Stimulated activated CD8-positive, alpha-beta memory T cell treated with anti-CD3 and anti-CD28 coated beads, Interleukin-4, amount 100 ng/mL, for 24 hours (primary cell): ENCODE results near the gene HIBCH.
"Not testable (repeated sequence)": the region's sequence is repeated elsewhere in the genome, so short reads cannot be mapped to it uniquely, and the experiment has no call there.

Source experiments
- DNase-seq: peaks from one replicate; pipeline ENCODE4 v3.0.0-alpha.2; 2020; ENCODE audit warnings: low read depth

Gene HIBCH

DNA sequence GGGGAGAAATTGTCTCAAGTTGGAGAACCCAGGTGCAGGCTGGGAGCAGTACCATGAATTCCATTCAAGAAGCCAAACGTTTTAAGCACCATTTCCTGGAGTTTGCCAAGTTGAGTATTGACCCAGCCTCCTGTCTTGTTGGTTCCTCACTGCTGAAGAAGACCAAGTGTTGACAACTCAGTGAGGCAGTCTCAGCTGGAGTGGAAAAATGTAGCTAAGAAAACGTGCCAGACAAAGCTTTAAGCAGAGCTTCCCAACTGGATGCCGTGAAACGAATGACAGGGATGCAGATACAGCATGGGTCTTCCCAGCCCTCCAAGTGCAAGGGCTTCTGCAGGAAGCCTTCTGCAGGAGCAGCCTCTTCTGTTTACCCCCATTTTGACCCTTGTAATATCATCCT, 23.0 kb upstream of the HIBCH start:
- no peak for DNase-seq

DNA sequence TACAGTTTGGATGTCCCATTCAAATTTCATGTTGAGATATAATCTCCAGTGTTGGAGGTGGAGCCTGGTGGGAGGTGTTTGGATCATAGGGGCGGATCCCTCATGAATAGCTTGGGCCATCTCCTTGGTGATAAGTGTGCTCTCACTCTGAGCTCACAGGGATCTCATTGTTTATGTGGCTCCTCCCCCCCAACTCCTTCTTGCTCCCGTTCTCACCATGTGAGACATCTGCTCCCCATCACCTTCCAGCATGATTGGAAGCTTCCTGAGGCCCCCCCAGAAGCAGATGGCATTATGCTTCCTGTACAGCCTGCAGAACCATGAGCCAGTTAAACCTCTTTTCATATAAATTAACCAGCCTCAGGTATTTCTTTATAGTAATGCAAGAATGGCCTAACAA, 20.7 kb upstream of the HIBCH start:
- DNase-seq, result no peak

DNA sequence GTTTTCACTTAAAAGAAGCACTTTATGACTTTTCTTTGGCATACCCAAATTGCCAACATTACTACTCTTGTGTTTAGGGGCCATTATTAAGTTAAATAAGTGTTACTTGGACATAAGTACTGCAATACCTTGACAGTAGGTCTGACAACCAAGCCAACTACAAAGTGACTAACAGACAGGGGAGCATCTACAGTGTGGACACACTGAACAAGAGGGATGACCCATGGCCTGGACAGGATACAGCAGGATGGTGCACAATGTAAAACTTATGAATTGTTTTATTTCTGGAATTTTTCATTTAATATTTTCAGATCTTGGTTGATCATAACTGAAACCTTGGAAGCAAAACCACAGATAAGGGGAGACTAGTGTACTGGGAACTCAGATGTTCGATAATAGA, 19.8 kb upstream of the HIBCH start:
- no peak for DNase-seq

DNA sequence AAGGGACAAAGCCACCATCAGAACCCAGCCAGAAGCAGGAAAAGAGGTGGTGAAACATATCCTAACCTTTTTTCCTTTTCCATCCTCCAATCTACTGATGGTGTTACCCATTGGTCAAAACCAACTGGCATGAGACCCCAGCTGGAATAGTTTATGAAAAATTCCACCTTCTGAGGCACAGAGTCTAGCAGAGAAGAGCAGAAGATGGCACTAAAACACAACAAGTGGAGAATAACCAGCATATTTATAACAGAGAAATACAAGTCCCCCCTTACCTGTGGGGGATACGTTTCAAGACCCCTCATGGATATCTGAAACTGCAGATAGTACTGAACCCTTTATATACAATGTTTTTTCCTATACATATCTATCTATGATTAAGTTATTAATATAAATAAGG, 18.8 kb upstream of the HIBCH start:
- DNase-seq, result no peak

DNA sequence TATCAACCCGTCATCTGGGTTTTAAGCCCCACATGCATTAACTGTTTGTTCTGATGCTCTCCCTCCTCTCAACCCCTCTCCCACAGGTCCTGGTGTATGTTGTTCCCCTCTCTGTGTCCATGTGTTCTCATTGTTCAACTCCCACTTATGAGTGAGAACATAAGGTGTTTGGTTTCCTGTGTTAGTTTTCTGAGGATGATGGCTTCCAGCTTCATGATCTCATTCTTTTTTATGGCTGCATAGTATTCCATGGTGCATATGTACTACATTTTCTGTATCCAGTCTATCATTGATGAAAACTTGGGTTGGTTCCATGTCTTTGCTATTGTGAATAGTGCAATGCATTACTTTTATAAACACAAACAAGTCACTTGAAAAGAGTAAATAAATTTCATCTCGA, 16.8 kb upstream of the HIBCH start:
- no peak for DNase-seq

DNA sequence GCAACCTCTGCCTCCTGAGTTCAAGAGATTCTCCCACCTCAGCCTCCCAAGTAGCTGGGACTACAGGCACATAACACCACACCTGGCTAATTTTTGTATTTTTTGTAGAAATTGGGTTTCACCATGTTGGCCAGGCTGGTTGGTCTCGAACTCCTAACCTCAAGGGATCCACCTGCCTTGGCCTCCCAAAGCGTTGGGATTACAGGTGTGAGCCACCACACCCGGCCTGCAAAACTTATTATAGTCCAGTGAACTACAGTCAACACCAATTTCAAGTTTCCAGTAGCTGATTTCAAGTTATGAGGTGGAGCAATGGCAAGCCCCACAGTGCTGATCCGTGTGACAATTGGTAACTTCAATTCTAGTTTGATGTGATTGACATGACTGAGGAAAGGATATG, 16.0 kb upstream of the HIBCH start:
- not testable (repeated sequence) for DNase-seq

DNA sequence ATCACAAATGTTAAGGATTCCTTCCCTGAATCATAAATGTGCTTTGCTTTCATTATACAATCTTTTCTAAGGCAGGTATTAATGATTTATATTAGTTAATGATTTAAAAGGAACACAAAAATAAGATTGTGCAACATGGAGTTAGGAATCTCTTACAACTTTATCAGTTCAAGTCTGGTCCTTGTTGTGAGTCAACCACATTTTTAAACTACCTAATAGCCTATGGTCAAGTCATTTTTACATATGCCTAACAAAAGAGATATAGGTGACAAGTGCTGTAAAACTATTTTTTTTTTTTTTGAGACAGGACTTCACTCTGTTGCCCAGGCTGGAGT, 15.6 kb upstream of the HIBCH start:
- no peak for DNase-seq

DNA sequence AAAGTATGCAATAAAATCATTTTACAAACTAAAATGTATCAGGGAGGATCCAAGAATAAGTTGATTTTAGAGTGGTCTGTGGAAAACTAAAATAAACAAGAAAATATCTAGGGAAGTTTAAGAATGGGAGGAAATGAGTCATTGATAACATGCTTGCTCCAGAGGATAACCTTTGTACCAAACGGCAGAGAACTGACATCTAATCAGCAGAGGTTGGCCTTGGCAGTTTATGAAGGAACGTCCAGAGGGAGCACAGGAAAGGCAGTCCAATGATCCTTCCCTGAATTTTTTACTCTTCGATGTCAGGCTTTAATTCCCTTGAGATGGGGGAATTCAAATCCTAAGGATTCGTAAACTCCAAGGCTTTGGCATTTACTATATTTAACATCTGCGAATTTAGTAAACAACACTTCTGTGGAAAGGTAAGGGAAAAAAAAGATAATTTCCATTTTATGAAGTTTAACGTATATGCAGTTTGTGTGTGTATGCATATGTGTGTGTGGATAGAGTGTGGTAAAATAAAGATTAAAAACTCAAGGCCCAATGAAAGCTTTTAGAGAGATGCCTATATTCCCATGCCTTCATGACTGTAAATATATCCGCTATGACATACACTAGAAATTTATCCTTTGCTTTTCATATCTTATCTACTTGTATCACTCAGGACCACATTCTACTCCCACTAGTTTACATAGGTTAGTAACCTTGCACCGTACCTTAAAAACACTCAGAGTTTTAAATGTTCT, 15.0 kb upstream of the HIBCH start:
- no peak for DNase-seq

DNA sequence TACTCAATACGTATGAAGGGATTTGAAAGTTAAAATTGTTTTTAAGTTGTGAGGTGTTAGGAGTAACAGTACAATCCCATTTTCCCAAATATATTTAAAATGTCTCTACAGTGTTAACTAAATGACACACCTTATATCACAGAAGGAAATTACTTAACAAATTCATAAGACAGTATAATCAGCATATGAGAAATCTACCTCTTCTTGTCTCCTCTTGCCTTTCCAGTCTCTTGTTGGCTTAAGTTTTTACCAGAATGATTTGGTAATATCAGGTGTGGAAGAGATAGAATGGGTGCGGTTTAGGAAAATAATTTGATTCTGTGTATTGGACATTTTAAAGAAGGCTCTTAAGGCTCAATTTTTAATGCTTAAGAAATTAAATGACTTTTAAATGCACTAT, 14.3 kb upstream of the HIBCH start:
- no peak for DNase-seq

DNA sequence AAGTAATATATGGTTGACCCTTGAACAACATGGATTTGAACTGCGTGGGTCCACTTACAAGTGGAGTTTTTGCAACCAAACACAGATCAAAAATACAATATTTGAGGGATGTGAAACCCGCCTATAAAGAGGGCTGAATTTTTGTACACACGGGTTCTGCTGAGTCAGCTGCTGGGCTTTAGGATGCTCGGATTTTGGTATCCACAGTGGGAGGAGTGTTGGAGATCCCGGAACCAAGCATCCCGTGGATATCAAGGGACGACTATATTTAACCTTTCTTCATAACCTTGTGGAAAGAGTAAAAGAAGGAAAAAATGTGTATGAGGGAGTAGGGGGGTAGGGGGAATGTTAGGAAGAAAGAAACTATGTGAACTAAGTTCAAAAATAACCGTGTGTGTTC, 13.8 kb upstream of the HIBCH start:
- no peak for DNase-seq

DNA sequence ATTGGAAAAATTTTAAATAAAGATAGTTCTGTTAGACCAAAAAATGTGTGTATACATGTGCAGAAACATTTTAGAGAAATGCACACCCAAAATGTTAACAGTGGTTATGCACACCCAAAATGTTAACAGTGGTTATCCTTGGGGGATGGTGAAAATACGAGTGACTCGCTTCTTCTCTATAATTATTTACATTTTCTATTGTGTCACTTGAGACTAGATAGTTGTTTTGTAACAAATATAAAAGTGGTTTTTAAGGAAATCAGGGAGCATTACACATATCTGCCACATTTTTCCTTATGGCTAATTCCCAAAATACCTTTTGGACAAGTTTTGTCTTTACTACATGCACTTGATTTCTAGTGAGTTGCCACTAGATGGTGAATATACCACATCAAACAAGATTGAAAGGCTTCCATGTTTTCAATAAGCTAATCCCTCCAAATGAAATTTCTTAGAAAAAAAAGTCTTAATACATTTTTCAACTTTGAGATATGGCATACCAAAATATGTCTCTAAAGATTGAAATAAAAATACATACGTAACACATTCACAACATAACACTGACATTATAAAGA, 9.0 kb upstream of the HIBCH start:
- no peak for DNase-seq

DNA sequence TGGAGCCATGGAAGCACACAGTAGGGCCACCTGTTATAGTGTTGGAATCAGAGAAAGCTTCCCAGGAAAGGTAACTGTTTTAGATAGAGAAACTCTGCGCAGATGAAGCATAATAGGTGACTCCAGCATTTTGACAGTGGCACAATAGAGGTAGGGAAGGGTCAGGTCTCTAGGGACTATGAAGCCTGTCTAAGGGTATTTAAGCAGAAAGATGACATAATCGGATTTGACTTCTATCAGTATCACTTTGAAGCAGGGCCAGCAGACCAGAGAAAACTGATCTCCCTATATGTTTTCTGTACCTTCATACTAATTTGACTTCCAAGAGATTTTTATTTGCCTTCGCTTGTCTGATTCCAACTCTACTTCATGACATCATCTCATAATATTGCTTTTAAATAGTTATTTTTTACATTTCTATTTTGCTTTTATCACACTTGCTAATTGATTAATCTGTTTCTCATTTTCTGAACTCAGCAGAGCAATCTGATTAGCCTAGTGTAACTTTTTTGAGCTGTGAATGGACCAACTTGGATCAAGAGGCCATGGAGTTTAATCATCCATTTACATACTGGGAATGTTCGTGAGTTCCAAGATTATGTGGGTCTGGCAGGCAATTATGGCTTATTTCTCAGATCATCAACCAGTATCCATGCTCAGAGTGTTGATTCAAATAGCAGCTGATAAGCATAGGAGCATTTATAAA, 8.4 kb upstream of the HIBCH start:
- no peak for DNase-seq

DNA sequence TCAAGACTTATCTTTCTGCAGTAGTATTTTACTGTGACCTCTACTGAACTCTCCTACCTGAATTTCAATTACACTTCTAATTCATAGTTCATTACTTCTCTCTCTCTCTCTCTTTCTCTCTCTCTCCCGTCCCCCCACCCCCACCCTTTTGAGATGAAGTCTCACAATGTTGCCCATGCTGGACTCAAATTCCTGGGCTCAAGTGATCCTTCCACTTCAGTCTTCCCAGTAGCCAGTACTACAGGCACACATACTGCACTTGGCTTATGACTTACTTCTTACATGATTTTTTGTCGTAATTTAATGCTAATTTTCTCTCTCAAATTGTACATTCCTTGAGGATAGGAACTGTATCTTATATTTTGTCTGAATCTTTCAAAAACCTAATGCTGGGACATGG, 6.0 kb upstream of the HIBCH start:
- no peak for DNase-seq

DNA sequence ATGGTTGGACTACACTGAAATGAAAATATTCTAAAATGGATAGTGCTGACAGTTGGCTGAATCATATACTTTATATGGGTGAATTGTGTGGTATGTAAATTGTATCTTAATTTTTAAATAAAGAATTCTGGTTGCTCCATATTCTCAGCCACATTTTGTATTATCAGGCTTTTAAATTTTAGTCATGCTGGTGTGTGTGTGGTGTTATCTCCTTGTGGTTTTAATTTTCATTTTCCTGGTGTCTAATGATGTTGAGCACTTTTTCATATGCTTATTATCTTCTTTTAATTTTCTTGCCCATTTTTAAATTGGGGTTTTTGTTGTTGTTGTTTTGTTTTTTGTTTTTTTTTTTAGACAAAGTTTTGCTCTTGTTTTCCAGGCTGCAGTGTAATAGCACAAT, 3.8 kb upstream of the HIBCH start:
- no peak for DNase-seq

DNA sequence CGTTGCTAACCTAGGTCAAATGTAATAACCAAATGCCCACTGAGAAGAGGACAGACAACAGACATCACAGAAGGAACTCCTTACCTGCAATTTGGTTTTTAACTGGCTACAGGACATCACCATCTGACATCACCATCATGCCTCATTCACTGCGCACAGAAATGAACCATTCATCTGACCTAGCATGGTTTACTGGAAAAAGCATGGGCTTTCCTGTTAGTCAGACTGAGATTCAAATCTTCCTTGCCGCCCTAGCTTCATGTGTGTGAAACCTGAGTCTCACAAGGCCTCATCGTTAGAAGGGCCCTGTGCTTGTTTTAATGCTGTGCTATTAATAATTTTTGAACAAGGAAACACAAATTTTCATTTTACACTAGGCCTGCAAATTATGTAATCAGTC, 1.1 kb upstream of the HIBCH start:
- DNase-seq, result no peak

DNA sequence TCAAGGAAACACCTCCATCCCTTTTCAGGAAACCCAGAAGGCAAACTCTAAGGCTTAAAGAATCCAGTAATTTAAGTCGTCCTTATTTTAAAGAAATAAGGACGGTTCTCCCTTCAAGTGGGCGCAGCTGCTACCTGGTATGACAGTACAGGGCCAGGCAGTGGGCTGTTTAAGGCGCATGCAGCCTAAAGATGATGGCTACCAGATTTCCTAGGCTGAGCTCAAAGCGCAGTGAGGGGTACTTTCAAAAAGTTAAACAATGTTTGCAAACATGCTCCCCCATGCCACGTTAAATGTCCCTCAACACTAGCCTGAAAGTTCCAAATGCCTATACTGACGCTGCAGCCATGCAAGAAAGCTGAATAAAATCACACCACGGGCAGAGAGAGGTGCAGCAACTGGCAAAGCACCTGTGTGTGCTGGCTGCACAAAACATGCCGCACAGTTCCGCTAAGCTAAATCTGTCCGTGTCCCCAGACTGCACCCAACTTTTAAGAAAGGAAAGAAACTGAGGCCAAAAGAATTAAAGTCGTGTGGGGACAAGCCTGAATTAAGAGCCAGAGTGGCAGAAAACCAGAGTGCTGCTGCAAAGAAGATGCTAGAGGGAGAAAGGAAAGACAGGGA, 583 bp downstream of the HIBCH start:
- DNase-seq, result no peak

DNA sequence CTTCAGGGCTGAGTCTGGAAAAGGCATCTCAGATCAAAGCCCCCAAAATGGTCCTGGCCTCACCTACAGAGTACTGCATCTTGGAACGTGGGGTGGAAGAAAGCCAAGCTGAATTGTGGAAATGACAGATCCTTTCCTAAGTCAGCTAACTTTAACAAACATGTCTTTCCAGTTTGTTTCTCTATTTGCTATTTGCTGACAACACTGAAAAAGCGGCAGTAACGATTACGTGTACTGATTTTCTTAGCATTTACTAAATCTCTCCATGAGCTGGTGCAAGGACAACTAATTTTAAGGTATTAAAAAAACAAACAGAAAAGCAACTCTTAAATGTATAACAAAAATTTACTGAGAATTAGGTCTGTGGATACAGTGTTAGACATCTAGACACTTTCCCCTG, 1.1 kb downstream of the HIBCH start:
- DNase-seq, result no peak

DNA sequence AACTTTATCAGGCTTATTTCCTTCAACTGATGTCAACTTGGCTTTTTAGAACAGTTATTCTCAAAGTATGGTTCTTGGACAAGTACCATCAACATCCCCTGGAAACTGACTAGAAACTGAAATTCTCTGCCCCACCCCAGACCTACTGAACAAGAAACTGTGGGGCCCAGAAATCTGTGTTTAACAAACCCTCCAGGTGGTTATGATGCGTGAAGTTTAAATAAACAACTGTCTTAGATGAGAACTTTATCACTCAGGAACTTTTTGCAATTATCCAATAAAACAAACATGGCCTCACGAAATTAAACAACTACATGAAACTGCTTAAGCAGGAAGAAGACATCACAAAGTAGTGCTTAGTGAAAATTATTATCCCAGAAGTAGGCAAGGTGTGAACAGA, 4.4 kb downstream of the HIBCH start:
- no peak for DNase-seq

DNA sequence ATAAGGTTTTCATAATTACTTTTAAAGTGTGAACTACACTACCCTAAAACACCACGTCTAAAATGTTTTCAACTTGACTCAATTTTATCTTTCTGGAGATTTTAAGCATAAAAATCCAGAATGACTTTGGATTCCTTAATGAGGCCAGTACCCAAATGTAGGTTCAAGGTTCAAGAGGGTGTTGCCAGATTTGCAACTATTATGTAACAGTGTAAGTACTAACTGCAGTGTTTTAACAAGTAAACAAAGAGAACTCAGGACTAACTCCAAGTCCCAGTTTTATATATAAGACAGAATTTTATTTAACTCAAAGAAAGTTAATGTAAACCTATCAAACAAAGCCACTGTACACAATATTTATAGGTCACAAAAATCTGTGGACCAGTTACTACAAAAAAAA, 5.7 kb downstream of the HIBCH start:
- DNase-seq, result no peak

DNA sequence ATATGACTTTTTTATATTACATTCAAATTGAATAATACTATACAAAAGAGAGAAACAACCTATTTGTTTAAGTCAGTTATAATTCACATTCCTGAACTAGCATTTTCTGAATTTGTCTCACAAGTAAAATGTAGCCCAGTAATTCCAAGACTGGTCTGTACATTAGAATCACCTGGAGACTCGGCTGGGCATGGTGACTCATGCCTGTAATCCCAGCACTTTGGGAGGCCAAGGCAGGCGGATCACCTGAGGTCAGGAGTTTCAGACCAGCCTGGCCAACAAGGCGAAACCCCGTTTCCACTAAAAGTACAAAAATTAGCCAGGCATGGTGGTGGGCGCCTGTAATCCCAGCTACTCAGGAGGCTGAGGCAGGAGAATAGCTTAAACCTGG, 7.0 kb downstream of the HIBCH start:
- DNase-seq, result not testable (repeated sequence)

DNA sequence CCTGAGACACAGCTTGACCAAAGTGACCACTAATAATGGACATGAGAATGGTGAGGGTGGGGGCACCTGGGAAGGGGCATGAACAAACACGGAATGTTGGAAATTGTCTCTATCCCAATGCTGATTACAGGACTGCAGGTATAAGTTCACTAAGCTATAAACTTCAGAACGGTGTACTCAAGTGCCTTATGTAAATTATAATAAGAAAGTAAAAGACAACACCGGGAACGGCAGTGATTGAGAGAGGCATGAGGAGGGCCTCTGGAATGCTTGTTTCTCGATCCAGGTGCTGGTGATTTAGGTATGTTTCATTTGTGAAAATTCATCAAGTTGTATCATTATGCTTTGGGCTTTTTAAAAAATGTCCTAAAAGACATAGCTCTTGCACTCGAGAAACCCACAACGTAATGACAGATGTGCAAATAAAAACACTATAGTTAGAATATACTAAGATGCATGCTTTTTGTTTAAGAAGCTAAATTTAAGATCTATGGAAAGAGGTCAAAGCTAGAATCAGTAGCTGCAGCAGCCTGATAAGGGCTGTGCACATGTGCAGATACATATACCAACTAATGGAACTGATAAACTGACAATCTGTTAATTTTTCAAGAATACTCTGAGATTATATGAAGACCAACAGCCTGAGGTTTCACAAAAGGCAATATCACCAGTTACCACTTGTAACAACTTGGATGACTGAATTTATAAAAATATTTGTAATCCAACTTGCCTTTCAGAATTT, 7.6 kb downstream of the HIBCH start:
- no peak for DNase-seq

DNA sequence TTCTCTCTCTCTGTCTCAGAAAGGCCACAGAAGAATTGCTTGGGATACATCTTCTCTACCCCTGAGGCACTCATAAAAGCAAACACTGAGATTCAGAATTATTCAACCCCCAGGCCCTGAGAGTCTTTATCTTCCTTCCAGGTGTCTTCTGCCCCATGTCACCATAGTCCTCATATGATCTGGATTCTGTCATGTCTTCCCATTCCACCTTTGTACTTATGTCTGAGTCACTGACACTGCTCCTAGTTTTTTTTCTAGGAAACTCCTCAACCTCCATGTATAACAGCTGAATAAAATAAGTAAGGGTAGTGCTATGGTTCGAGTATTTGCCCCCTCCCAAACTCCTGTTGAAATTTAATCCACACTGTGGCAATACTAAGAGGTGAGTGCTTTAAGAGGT, 11.6 kb downstream of the HIBCH start:
- no peak for DNase-seq

DNA sequence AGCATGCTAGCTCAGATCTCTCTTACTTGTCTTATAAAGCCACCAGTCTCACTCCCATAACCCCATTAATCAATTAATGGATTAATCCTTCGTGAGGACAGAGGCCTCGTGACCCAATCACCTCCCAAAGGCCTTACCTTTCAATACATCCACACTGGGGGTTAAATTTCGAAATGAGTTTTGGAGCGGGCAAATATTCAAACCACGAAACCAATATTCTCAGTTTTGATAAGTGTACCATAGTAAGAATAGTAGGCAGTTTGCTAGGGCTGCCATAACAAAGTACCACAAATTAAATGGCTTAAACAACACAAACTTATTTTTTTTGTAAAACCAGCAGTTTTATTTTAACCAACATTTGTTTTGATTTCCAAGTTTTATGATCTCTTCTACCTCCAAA, 15.2 kb downstream of the HIBCH start:
- DNase-seq, result no peak
